ENCODE measurements around the gene CTIF. TPM values are rescaled to one million over a fixed set of nuclear protein-coding genes. Genes with fewer than 3 reads are reported as not detected.
A peak's percentile ranks its signal among the peaks of the same experiment; 100 is the strongest.

CTIF gene
- total RNA-seq, 1 donor from 2014 or later = 23.4 TPM

- no peak for DNase-seq
Observed at GRCh38 chr18:48776156-48776555, 237.3 kb downstream of the CTIF start.

DNA sequence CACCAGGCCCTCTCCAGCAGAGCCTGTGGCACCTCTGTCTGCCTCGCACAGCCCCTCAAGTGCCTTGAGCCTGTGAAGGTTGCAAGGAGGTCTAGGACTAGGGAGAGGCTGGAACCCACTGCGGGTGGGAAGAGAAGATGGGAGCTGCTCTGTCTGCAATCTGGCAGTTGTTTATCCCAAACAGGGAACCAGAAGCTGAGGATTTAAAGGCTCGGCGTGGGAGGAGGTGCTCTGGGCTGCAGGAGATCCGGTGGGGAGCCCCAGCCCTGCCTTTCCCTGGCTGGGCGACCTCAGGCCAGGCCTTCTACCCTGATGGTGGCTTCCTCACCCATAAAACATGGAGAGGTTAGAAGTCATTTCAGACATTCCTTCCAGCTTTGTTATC is 237.8 kb downstream of the CTIF start:
- no peak for DNase-seq

DNA sequence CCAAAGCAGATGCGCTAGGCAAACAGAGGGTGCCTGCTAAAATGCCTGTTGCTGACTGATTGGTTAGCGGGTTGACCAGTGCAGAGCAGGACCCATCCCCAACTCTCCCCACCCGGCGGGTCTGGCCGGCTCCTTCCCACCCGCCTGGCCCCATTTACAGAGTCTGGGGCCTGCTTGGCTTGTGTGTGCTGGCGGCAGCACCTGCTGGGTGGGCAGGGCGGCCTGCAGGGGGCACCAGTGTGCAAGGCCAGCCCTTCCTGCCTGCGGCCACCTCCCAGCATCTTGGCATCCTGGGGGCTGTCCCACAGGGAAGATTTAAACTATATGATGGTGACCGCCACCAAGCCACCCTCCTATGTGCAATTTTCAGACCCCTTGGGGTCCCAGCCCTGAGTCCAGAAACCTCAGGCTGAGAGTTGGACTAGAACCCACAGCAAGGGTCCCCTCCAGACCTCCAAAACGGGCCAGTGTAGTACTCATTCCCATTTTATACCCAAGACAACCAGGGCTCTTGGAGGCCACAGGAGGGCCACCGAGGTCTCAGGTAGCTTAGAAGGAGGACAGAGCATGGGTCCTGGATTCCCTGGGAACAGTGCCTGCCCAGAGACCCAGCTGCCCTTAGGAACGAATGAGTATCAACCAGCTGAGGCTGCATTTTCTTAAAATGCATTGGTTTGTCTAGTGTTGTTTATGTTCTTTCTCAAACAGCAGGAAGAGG is 238.4 kb downstream of the CTIF start:
- DNase-seq = peak; percentile 76

DNA sequence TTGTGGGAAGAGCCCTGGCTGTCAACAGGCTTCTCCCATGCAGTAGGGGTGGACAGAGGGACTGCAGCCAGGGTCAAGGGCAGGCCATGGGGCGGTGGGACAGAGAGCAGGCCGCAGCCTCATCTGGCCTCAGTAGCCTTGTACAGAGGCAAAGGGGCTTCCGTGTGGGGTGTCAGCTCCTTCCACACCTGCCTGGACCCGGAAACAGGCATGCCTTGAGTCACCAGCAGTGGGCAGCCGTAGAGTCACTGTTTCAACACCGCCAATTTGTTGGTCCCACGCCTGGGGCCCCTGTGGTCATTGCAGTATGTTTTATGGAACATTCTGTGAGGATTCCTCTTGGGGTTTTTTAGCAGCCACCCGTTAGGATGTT is 238.9 kb downstream of the CTIF start:
- DNase-seq = no peak

GRCh38 chr18:48778344-48779011 is 239.6 kb downstream of the CTIF start:
- no peak for DNase-seq

DNA sequence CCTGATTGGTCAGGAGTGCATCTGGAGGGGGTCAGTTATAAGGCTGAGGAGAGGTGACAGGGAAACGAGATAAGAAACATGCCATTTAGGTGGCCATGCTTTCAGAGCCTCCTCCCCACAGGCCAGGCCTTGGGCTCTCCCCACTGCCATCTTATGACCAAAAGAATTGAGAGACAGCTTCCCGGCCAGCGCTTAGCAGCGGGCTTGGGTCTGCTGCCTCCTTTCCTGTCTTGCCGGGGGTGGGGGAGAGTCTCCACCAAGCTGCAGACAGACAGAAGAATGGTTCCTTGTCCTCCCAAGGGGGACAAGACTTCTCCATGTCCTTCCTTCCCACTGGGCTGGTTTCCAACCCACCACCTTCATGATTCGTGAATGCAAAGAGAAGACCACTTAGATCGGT is 240.6 kb downstream of the CTIF start:
- DNase-seq = no peak

GRCh38 chr18:48780201-48780912 is 241.5 kb downstream of the CTIF start:
- DNase-seq = no peak

DNA sequence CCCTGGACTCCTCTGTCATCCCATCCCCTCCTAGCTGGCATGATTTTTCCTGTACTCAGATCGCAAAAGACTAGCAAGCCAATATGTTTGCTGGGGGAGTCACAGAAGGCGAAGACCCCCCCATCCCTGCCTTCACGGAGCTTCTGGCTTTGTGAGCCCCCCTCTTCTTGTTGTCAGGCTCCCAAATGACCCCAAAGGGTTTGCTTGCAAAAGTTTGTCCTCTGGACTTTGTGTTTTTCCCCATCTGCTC is 242.0 kb downstream of the CTIF start:
- no peak for DNase-seq

- DNase-seq = peak; percentile 84
Observed at GRCh38 chr18:48781163-48781987, 242.5 kb downstream of the CTIF start.

DNA sequence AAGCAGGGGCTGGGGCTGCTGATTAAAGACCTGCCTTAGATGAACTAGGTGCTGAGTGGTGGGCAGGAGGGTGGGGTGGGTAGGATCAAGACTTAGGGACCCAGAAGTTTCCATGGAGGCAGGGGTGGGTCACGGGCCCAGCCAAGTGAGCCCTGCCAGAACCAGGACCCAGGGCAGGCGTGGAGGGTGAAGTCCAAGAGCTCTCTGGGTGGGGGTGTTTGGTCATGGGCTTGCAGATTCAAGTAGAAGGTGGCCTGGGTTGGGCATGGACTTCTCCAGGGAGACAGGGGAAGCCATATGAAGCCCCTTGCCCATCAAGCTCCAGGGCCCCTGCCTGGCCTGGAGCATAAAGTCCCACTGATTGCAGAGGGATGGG is 243.1 kb downstream of the CTIF start:
- DNase-seq = no peak

- DNase-seq = peak; percentile 61
Observed at GRCh38 chr18:48782381-48782861, 243.6 kb downstream of the CTIF start.

- DNase-seq = no peak
Observed at GRCh38 chr18:48783616-48784520, 245.0 kb downstream of the CTIF start.

- DNase-seq = no peak
Observed at GRCh38 chr18:48784656-48785055, 245.8 kb downstream of the CTIF start.

GRCh38 chr18:48785091-48785614 is 246.3 kb downstream of the CTIF start:
- DNase-seq = no peak

- no peak for DNase-seq
Observed at GRCh38 chr18:48785736-48786454, 247.1 kb downstream of the CTIF start.

GRCh38 chr18:48786455-48787202 is 247.8 kb downstream of the CTIF start:
- no peak for DNase-seq

- no peak for DNase-seq
Observed at GRCh38 chr18:48787203-48788151, 248.6 kb downstream of the CTIF start.

DNA sequence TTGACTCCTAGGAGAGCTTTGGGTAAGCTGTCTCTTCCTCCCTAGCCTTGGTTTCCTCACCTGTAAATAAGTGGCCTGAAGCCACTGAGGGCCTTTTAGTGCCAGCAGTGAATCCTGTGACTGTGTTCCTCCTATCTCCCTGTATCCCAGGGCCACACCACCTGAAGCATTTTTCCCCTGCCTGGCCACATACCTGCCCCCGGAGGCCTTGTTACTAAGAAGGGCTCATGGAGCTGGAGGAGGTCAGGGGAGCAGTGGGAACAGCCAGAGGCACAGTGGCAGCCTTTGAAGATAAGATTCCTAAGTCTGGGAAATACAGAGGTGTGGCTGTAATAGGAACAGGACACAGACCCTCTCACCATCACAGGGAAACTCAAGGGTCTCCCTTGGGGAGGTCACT is 249.5 kb downstream of the CTIF start:
- DNase-seq = no peak

Data from tongue (tissue), 2 donors.